ENCODE data around the gene QRSL1.

- TF ChIP-seq CTCF (IDR thresholded peaks at IDR 0.05; ENCODE audit: insufficient read depth, low read depth, low read length): no peak
- no peak for TF ChIP-seq EZH2 (IDR thresholded peaks at IDR 0.05; ENCODE audit: insufficient read depth, low read length)
Measured at GRCh38 chr6:106684011-106684410, 54.6 kb downstream of the QRSL1 start.

Data from astrocyte (in vitro differentiated cells and primary cell).